Vagina (tissue), 2 donors: Measurements from ENCODE around the gene TSEN15. TPM values are rescaled to one million over a fixed set of nuclear protein-coding genes. Genes with fewer than 3 reads are reported as not detected.

ENCODE experiments used
- DNase-seq, 2 donors: peaks; one replicate each; pipeline ENCODE4 v3.0.0-alpha.2; 2017; ENCODE audit errors: extremely low spot score in 2 of 2
- H3K27ac ChIP-seq: fragments of 200-600 bp; sonication (generic); one replicate; pipeline ENCODE4 v1.5.1; 2019
- H3K27me3 ChIP-seq: fragments of 200-600 bp; sonication (generic); one replicate; pipeline ENCODE4 v1.5.1; 2019
- H3K36me3 ChIP-seq, 2 donors: fragments of 200-600 bp; sonication (generic); one replicate each; pipeline ENCODE4 v1.5.1; 2017 to 2019
- H3K4me1 ChIP-seq: fragments of 200-600 bp; sonication (generic); one replicate; pipeline ENCODE4 v1.5.1; 2019
- H3K4me3 ChIP-seq, 2 donors: fragments of 200-600 bp; sonication (generic); 1 replicate in 1 of 2; 2 replicates in 1 of 2; pipeline ENCODE4 v1.5.1; 2016 to 2019
- H3K9me3 ChIP-seq: fragments of 200-600 bp; sonication (generic); one replicate; pipeline ENCODE4 v1.5.1; 2019
- CTCF ChIP-seq, 3 experiments: fragments of 450-650 bp in 2 of 3; fragments of 200-600 bp in 1 of 3; sonication (generic) in 1 of 3; IDR thresholded peaks; one replicate each; pipeline ENCODE4 v1.5.1; 2017 to 2019; ENCODE audit warnings: antibody characterized with exemption in 3 of 3, mild to moderate bottlenecking in 2 of 3, moderate library complexity in 2 of 3
- POLR2A ChIP-seq, 2 donors: fragments of 450-650 bp; IDR thresholded peaks; one replicate each; pipeline ENCODE4 v1.6.1; 2017; ENCODE audit warnings: antibody characterized with exemption in 2 of 2, mild to moderate bottlenecking in 2 of 2, moderate library complexity in 2 of 2
- POLR2AphosphoS5 ChIP-seq, 2 donors: sonication (generic); formaldehyde crosslinking; IDR thresholded peaks; one replicate each; pipeline ENCODE4 v1.9.0; 2017; ENCODE audit warnings: antibody characterized with exemption in 2 of 2, mild to moderate bottlenecking in 2 of 2, low read depth in 1 of 2; ENCODE audit not compliant: insufficient read depth in 1 of 2
- intact Hi-C: fragments of 100-400 bp; cut with DNase I; formaldehyde crosslinking; loops from one replicate; pipeline ENCODE4 v1.15.1; 2023
- total RNA-seq: library from RNA; depleted of rRNA; stranded (reverse); fragments of >200 nt; gene quantifications from one replicate; pipeline ENCODE4 v1.2.3, GENCODE V29; 2016

The TSEN15 gene
- total RNA-seq, 1 donor from 2014 or later = 18.4 TPM

- TF ChIP-seq POLR2A (IDR thresholded peaks at IDR 0.05) = no peak
- TF ChIP-seq CTCF (IDR thresholded peaks at IDR 0.05) = no peak
- no peak for TF ChIP-seq POLR2AphosphoS5 (IDR thresholded peaks at IDR 0.05; ENCODE audit: insufficient read depth in 1 of 2, low read depth in 1 of 2)
- Histone ChIP-seq H3K27ac (no peak overlapping the region), H3K4me1 (no peaks in the 10 kb centered on the region), H3K4me3 (no peak overlapping the region), H3K27me3 (no peaks in the 10 kb centered on the region), H3K9me3 (no peaks in the 10 kb centered on the region), H3K36me3 (no peaks in the 10 kb centered on the region)
- intact Hi-C loops = no loop called here
- DNase-seq = no peak
These were observed 60.8 kb downstream of the TSEN15 start for GRCh38 chr1:184112176-184112948.

GRCh38 chr1:184113251-184113650 is 61.7 kb downstream of the TSEN15 start:
- Histone ChIP-seq H3K27ac (no peak overlapping the region), H3K4me3 (no peak overlapping the region), H3K9me3 (no peaks in the 10 kb centered on the region), H3K4me1 (no peaks in the 10 kb centered on the region), H3K36me3 (no peaks in the 10 kb centered on the region), H3K27me3 (no peaks in the 10 kb centered on the region)
- intact Hi-C loops = no loop called here
- DNase-seq = no peak
- TF ChIP-seq POLR2A (IDR thresholded peaks at IDR 0.05) = no peak
- no peak for TF ChIP-seq POLR2AphosphoS5 (IDR thresholded peaks at IDR 0.05; ENCODE audit: insufficient read depth in 1 of 2, low read depth in 1 of 2)
- no peak for TF ChIP-seq CTCF (IDR thresholded peaks at IDR 0.05)

- Histone ChIP-seq H3K27ac (no peak overlapping the region), H3K27me3 (no peaks in the 10 kb centered on the region), H3K9me3 (no peaks in the 10 kb centered on the region), H3K4me3 (no peak overlapping the region), H3K36me3 (no peaks in the 10 kb centered on the region), H3K4me1 (no peaks in the 10 kb centered on the region)
- no peak for TF ChIP-seq POLR2A (IDR thresholded peaks at IDR 0.05)
- TF ChIP-seq POLR2AphosphoS5 (IDR thresholded peaks at IDR 0.05; ENCODE audit: insufficient read depth in 1 of 2, low read depth in 1 of 2) = no peak
- no peak for TF ChIP-seq CTCF (IDR thresholded peaks at IDR 0.05)
- peak in 1 of 2 donors; percentile 52 for DNase-seq
- intact Hi-C loops = no loop called here
These were observed 63.4 kb downstream of the TSEN15 start for GRCh38 chr1:184114818-184115398.

- Histone ChIP-seq H3K27ac (no peak overlapping the region), H3K4me1 (no peaks in the 10 kb centered on the region), H3K4me3 (no peak overlapping the region), H3K36me3 (no peaks in the 10 kb centered on the region), H3K27me3 (no peaks in the 10 kb centered on the region), H3K9me3 (no peaks in the 10 kb centered on the region)
- no peak for DNase-seq
- TF ChIP-seq POLR2A (IDR thresholded peaks at IDR 0.05) = no peak
- TF ChIP-seq CTCF (IDR thresholded peaks at IDR 0.05) = no peak
- no peak for TF ChIP-seq POLR2AphosphoS5 (IDR thresholded peaks at IDR 0.05; ENCODE audit: insufficient read depth in 1 of 2, low read depth in 1 of 2)
- intact Hi-C loops = no loop called here
These were observed 64.8 kb downstream of the TSEN15 start for GRCh38 chr1:184116287-184116686.

DNA sequence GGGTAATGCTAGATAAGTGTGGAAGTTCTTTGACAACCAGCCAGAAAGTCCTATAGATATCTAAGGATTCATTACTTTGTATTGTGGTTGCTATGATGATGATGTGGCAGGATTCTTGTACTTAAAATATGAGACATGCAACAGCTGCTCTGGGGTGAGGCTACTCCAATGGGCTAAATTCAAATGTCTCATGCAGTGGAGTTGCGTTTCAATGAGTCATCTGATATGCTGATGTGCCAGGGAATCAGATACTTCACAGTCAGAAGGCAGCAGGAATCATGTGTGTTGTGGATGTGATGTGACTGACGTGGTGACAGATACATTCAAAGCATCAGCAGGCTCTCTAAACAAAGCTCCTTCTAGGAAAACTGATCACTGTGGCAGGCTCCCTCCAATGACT is 66.5 kb downstream of the TSEN15 start:
- intact Hi-C loops = no loop called here
- H3K9me3 ChIP-seq = no peaks in the 10 kb centered on the region
- TF ChIP-seq POLR2A (IDR thresholded peaks at IDR 0.05) (no peak), CTCF (IDR thresholded peaks at IDR 0.05) (no peak), POLR2AphosphoS5 (IDR thresholded peaks at IDR 0.05; ENCODE audit: insufficient read depth in 1 of 2, low read depth in 1 of 2) (no peak)
- no peak overlapping the region for H3K27ac ChIP-seq
- H3K27me3 ChIP-seq = no peaks in the 10 kb centered on the region
- no peak for DNase-seq
- H3K36me3 ChIP-seq = no peaks in the 10 kb centered on the region
- no peaks in the 10 kb centered on the region for H3K4me1 ChIP-seq
- H3K4me3 ChIP-seq = no peak overlapping the region
